Stimulated activated CD4-positive, alpha-beta T cell treated with anti-CD3 and anti-CD28 coated beads, Interleukin-2, amount 100 ng/mL, for 24 hours (primary cell): Measurements from ENCODE around the gene ARHGAP28.

Experiments
- DNase-seq, 2 donors: peaks; one replicate each; pipeline ENCODE4 v3.0.0-alpha.2; 2020

Gene ARHGAP28

DNA sequence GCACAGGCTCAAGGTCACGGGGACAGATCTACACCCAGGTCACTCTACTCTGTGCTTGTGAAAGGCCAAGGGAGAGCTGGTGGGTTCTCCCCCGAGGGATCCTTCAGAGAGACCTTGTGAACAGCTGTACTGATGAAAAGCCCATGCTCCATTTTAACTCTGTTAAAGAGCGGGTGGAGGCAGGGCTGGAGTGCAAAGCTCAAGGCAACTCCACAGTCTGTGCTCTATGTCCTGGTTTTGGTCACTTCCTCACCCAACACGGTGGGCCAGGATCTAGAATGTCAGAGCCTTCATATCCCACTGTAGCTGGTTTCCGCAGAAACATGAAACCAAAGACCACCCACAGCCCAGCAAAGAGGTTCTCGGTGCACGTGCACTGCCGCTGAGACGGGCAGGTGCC, 210.9 kb downstream of the ARHGAP28 start:
- DNase-seq, result no peak

- no peak for DNase-seq
Observed at GRCh38 chr18:6941996-6942395, 212.5 kb downstream of the ARHGAP28 start.

- no peak for DNase-seq
Observed at GRCh38 chr18:6942742-6943141, 213.2 kb downstream of the ARHGAP28 start.

- no peak for DNase-seq
Observed at GRCh38 chr18:6943143-6943542, 213.6 kb downstream of the ARHGAP28 start.

DNA sequence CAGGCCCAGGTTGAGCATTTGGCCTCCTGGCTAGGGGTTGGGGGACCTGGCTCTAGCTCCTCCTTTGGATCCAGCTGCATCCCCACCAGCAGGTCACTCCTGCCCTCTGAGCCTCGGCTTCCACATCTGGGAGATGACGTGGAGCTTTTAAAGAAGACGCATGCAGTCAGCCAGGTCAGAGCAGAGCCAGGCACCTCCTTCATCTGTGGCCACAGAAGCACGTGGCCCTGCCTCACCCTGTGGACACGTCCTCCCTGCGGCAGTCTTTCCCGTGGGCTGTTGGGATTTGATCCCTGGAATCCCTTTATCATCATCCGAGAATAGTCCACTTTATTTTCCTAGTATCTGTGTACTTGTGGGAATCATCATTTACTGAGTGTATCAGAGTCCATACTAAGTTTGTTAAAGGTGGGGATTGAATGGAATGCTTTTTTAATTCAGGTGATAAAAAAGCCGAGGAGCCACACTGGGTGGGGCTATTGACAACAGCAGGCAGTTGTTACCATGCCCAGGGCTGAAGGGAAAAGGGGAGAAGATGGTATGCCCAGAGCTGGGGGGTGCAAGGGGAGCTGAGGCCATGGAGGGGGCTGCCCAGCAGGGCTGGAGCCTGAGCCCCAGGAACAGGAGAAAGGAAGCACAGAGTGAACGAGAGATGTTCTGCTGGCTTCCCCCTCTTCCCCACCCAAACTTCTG, 218.0 kb downstream of the ARHGAP28 start:
- no peak for DNase-seq

DNA sequence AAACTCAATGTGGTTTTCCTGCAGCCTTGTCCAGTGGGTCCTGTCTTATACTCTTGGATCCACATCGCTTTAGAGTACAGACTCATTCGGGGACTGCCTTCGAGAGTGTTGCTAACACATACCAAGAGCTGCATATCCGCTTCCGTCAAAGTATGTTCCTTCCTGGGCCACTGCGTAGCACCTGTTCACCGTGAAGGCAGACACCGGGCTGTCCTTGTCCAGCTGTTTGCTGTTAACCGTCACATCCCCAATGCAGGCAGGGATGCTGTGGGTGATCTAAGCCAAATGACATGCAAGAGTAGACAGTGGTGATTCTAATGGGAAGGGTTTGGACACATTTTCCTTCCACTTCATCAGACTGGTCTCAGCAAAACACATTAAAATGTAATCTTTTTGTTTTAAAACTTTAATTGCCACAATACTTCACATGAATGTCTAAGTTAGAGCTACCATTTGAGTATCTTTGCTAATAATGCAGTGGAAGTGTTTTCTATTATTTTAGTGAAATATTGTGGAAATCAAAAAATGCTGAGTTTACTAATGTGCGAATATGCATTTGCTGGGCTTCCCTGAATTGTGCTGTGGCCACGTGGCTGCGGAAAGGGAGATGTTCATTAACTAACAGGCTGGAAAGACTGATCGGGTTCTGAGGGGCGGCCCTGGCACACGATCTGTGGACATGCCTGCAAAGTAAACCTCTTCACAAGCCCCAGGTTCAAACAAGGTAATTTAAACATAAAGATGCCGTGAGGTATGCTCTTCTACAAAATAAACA, 219.0 kb downstream of the ARHGAP28 start:
- DNase-seq, result no peak

- no peak for DNase-seq
Observed at GRCh38 chr18:6949800-6950586, 220.5 kb downstream of the ARHGAP28 start.

DNA sequence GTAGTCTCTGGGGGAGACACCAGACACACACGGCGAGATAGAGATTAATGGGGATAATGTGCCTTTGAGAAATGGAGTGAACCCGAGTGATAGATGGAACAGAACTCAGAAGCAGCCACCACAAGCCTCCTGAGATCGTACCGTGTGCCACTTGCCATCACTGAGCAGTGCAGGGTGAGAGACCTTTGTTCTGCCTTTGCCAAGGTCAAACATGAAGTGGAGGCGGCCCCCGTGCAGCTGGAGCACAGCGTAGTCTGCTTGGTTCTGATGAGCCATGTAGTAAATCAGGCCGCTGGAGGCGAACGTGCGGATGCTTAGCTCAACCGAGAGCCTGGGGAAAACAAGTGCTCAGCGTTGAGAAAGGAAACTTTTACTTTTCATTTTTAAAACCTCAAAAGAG, 221.1 kb downstream of the ARHGAP28 start:
- DNase-seq, result no peak

- DNase-seq, result no peak
Observed at GRCh38 chr18:6951336-6952090, 222.0 kb downstream of the ARHGAP28 start.

- no peak for DNase-seq
Observed at GRCh38 chr18:6954501-6954900, 225.0 kb downstream of the ARHGAP28 start.

- no peak for DNase-seq
Observed at GRCh38 chr18:6955304-6955703, 225.8 kb downstream of the ARHGAP28 start.

DNA sequence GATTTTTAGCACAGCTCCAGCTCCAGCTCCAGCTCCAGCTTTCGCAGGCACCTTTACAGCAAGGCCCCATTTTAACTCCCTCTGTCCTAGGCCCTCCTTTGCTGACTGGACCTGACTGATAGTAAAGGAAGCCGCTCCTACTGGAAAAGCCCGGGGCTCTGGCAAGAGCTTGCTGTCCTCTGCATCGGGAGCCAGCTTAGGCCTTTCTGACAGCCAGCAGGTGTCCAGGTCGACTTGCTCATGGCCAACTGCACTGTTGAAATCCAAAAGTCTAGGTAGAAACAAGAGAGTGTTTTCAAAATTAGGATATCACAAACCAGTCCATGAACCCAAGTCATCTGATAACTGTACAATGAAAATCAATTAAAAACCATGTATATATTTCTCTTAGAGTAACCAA, 227.0 kb downstream of the ARHGAP28 start:
- no peak for DNase-seq

DNA sequence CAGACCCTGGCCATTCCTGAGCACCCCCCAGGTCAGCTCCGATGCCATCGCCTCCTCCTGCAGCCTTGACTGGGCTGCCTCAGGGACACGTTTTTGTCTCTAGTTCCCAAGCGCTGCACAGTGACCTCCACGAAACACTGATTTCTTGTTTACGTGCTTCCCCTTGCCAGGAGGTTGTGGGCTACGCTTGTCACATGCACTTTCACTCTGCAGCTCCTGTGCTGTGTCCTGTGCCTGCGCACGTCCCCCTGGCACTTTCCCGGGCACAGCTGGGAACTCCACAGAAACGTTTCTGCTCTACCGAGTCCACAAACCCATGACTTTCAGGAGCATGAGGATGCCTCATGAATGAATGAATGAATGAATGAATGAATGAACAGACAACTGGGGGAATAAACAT, 227.5 kb downstream of the ARHGAP28 start:
- DNase-seq, result no peak

GRCh38 chr18:6959110-6959509, 229.6 kb downstream of the ARHGAP28 start:
- DNase-seq, result no peak

GRCh38 chr18:6960124-6960523, 230.6 kb downstream of the ARHGAP28 start:
- DNase-seq, result no peak

DNA sequence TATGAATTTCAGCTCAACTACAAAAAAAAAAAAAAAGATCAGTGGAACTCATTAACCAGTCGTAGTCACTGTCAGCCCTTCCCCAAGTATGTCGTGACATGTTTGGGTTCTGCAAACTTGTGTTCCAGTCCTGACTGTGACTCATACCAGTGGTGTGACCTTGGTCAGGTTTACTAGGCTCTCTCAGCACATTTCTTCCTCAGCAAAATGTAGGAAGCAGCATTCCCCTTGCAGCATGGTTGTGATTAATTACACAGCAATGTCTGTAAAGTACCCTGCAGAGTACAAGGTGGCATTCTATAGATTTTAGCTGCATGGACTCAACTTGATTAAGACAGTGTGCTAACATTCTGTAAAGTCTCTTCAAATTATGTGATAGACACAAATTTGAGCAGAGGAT, 231.1 kb downstream of the ARHGAP28 start:
- no peak for DNase-seq

- DNase-seq, result no peak
Observed at GRCh38 chr18:6961331-6961730, 231.8 kb downstream of the ARHGAP28 start.

- DNase-seq, result no peak
Observed at GRCh38 chr18:6962571-6963451, 233.3 kb downstream of the ARHGAP28 start.

- no peak for DNase-seq
Observed at GRCh38 chr18:6963452-6964097, 234.1 kb downstream of the ARHGAP28 start.
